Renal cortical epithelial cell (primary cell): ENCODE data around the gene AGBL3. TPM values are rescaled to one million over a fixed set of nuclear protein-coding genes. Genes with fewer than 3 reads are reported as not detected.
"Not testable (repeated sequence)": the region's sequence is repeated elsewhere in the genome, so short reads cannot be mapped to it uniquely, and the experiment has no call there.

Experiments used
- DNase-seq: peaks from one replicate; pipeline ENCODE4 v3.0.0-alpha.2; 2011; ENCODE audit warnings: low read depth
- total RNA-seq: library from RNA; depleted of rRNA; stranded (reverse); fragments of >200 nt; gene quantifications from 2 replicates; pipeline ENCODE4 v1.2.3, GENCODE V29; 2014

The AGBL3 gene
- total RNA-seq, 1 donor from 2014 or later: 3.6 TPM

DNA sequence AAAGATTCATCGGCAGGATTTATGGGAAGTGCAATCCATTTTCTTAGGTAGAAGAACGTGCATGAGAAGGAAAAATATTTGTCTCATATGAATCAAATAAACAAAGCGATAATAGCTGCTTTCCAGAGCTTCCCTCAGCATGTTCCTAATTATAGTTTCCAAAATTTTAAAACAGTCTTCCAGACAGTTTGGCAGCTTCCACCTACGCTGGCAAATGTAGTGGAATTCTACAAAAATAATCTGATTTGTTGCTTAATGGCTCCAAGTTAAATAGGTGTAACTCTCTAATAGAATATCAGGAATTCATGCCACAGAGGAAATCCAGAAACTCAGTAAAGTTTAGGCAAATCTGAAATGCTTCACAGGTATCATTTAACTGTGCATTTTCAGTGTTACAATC, 23.3 kb upstream of the AGBL3 start:
- no peak for DNase-seq

GRCh38 chr7:134966691-134967090, 19.6 kb upstream of the AGBL3 start:
- peak; percentile 66 for DNase-seq

DNA sequence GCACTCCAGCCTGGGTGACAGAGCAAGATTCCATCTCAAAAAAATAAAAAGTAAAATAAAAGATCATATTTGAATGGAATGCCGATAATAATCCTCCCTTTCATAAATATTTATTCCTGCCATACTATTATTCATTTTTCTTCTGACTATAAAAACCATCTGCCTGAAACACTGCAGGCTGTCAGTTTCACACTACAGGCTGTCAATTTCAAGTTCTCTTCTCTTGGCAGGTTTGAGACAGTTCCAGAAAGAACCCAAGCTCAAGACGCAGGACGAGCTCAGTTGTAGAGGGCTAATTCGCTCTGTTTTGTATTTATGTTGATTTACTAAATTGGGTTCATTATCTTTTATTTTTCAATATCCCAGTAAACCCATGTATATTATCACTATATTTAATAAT, 18.2 kb upstream of the AGBL3 start:
- DNase-seq: no peak

- not testable (repeated sequence) for DNase-seq
Measured at GRCh38 chr7:134981645-134982044, 4.7 kb upstream of the AGBL3 start.

DNA sequence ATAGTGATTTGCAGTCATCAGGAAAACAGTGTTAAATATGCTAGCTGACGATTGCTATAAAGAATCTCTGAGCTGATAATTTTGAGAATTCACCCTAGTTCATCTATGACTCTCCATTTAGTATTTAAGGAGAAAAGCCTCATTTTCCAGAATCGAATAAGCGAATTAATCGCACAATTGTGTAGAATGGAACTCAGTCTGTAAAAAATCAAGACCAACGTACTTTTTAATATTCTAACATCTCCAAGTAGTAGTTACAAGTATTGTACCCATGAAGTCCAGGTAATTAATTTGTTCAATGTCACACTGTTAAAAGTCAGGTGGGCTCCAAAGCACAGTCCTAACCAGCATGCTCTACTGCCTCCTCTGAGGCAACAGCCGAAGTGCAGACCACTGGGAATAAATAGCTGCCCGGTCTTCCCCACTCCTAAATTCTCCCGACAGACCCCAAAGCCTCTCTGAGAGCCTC, 380 bp upstream of the AGBL3 start:
- no peak for DNase-seq

- DNase-seq: peak; percentile 43
Measured at GRCh38 chr7:134988161-134988560, 1.9 kb downstream of the AGBL3 start.

GRCh38 chr7:134991469-134992339, 5.4 kb downstream of the AGBL3 start:
- peak; percentile 93 for DNase-seq

- DNase-seq: peak; percentile 41
Measured at GRCh38 chr7:134992626-134993179, 6.4 kb downstream of the AGBL3 start.

DNA sequence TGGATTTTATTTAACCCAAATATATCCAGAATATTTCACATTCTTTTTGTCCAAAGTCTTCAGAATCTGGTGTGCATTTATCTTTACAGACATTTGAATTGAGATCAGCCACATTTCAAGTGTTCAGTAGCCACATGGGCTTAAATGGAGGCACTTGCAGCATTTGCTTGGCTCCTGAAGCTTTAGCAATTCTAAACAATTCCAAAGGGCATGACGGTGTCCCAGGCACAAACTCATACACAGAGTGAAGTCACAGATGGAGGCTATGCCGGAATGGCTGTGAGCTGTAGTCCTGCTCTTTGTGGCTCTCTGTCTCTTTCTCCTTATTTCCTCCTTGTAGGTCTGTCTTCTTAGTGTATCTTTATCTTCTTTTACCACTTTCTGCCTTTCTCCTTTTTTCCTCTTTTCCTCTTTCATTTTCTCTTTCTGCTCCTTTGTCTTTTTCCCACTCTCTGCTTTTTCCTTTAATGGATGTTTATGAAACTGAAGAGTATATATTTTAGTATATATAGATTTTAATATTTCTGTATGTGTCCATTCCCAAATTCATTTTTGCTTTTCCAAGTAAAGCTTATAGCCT, 7.7 kb downstream of the AGBL3 start:
- DNase-seq: no peak

GRCh38 chr7:134995239-134996096, 9.2 kb downstream of the AGBL3 start:
- no peak for DNase-seq

DNA sequence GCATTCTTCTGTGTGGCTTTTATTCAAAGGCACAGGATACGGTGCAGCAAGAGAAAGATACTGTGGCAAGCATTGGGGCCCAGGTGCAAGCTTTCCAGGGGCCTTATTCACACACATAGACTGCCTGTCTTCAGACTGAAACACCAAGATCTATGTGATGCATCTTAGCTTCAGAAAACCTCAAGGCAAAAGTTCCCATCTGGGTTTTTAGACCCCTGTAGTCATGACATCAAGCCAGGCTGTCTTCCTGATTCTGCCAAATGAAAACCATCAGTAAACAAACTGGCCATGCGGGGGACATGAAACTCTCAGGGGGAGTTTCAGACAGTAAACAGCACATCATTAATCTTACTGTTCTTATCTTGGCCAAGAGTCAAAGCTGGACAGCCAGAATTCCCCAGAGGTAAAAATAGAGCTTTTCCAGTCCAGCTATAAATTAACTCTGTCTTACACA, 9.8 kb downstream of the AGBL3 start:
- peak; percentile 36 for DNase-seq

- no peak for DNase-seq
Measured at GRCh38 chr7:134997214-134997885, 11.0 kb downstream of the AGBL3 start.

DNA sequence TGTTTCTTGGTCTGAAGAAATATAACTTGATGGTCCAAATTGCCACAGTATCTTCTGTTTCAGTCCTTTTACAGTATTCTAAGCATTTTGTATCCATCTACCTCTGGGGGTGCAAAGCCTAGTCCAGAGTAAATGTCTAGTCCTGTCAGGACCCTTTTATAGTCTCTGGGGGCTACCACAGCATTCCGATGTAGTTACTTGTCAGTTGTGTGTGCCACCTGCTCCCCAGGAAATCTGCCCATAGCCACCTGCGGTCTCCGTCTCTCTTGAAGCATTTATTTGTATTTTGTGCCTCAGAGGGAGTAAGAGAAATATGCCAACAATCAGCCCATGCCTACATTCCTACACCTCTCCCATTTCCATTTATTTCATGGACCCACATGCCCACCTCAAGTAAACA, 12.8 kb downstream of the AGBL3 start:
- no peak for DNase-seq

DNA sequence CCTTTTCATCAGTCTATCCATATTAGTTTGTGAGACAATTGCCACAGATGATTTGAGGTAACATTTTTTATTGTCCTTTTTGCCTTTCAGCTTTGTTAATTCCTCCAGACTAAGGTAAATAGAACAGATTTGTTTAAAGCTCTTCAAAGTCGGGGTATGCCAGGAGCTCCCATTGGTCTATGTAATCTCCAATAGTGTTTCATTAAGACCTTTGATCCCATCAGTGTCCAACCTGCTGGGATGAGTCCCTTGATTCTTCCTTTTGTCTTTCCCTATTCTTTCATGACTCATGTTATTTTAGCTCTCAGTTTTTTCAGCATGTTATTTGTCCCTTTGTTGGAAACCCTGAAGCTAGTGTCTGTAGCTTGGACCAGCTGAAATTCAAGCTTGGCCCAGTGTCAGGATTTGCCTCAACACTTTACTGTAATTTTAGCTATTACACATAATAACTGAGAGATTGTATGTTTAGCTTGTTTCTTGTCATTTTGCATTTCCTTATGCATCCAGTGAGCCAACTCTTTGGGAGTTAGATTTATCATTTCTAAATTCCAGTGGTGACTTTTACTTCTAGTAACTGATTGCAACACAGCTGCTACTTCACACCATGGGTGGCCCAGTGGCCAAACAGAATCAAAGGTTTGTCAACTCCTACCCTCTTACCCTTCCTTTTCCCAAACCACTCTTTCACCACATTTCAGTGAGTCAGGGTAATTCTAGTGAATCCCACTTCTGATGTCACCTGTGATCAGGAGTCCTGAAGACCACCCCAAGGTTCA, 15.3 kb downstream of the AGBL3 start:
- DNase-seq: peak; percentile 71

DNA sequence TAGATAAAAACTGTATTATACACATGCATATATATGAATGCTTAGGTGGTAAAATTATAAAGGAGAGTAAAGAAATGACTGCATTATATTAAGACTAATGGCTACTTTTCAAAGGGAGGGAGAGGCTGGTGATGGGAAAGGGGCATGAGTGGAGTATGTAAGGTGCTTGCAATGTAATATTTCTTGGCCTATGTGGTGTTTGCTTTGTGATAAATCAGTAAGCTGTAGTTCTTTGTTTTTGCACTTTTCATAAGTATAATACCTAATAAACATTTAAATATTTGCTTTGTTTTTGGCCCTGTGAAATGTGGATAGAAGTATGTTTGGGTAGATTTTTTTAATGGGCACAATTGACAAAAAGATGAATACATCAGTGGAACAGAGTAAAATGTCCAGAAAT, 25.9 kb downstream of the AGBL3 start:
- DNase-seq: no peak

DNA sequence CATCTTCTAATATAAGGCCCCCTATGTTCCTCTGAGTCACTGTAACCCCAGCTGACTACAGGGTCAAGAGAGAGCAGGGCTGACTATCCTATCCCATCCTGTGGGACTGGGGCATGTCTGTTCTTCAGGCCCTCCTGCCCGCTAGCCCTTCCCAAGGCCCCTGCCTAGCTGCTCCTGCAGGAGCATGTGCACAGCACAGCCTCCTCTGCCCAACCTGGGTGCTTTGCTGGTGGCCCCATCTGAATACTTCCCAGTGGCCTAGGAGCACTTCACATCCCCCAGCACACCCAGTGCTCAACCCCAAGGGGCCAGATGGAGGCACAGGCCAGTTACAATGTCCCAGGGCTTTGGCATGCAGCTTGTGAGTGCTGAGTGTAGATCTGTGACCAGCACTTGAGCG, 37.3 kb downstream of the AGBL3 start:
- no peak for DNase-seq

DNA sequence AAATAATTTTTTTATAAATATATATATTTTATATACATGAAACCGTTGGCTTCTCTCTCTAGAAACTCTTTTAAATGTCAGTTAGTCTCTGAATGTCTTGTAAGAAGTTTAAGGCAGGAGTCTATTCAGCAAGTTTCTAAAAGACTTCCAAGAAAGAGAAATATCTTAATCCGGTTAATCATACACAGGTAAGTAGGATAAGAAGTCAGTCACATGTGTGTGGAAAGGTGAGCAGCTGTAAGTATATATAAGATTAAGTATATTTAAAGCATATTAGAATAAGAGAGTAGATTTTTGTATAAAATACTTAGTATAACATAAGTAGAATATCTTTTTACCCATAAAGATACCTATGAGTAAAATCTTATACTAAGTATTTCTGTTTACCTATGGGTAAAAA, 48.9 kb downstream of the AGBL3 start:
- DNase-seq: no peak

DNA sequence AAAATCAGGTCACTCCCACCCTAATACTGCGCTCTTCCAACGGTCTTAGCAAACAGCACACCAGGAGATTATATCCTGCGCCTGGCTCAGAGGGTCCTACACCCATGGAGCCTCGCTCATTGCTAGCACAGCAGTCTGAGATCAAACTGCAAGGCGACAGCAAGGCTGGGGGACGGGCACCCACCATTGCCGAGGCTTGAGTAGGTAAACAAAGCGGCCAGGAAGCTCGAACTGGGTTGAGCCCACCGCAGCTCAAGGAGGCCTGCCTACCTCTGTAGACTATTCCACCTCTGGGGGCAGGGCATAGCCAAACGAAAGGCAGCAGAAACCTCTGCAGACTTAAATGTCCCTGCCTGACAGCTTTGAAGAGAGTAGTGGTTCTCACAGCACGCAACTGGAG, 80.7 kb downstream of the AGBL3 start:
- DNase-seq: not testable (repeated sequence)

DNA sequence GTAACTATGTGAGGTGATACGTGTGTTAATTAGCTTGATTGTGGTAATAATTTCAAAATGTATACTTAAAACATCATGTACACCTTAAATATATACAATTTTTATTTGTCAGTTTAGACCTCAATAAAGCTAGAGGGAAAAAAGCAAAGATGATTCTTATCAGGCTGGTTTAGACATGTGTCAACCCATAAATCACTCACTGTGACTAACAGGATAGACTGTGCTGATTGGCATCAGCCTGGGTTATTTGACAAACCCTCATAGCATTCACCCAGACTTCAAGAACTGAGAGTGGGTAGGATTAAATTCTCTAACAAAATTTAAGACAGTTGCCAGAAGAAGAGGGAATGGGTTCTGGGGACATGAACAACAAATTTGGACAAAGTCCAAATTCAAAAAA, 87.8 kb downstream of the AGBL3 start:
- DNase-seq: peak; percentile 2

- DNase-seq: no peak
Measured at GRCh38 chr7:135074531-135074930, 88.2 kb downstream of the AGBL3 start.

- no peak for DNase-seq
Measured at GRCh38 chr7:135075716-135076115, 89.4 kb downstream of the AGBL3 start.
